Measurements from ENCODE around the gene PRDM16. TPM values are rescaled to one million over a fixed set of nuclear protein-coding genes. Genes with fewer than 3 reads are reported as not detected.

Gene PRDM16
- total RNA-seq, 2 experiments from 2014 or later, result not detected

GRCh38 chr1:3128431-3129132, 59.6 kb downstream of the PRDM16 start:
- no peaks in the 10 kb centered on the region for H3K79me2 ChIP-seq (ENCODE audit: insufficient read depth, low read depth, low read length)
- H3K36me3 ChIP-seq (ENCODE audit: insufficient read depth, low read length), result no peaks in the 10 kb centered on the region
- no peak overlapping the region for H3K4me2 ChIP-seq (ENCODE audit: low read length)
- no peaks in the 10 kb centered on the region for H4K20me1 ChIP-seq (ENCODE audit: insufficient read depth, low read length)
- TF ChIP-seq CTCF (conservative IDR thresholded peaks at IDR 0.05; ENCODE audit: low read length) (no peak), EZH2phosphoT487 (IDR thresholded peaks at IDR 0.05; ENCODE audit: borderline replicate concordance, low read depth, low read length) (no peak)
- H2AFZ ChIP-seq (ENCODE audit: low read length), result no peak overlapping the region
- H3K4me1 ChIP-seq (ENCODE audit: insufficient read depth, low read length, poor library complexity, severe bottlenecking), result no peaks in the 10 kb centered on the region
- H3K9me3 ChIP-seq (ENCODE audit: low read length), result no peaks in the 10 kb centered on the region
- no peaks in the 10 kb centered on the region for H3K9me2 ChIP-seq (ENCODE audit: insufficient read depth, low read length)
- BruUV-seq (replicated peaks), result no TSS peak
- no peak overlapping the region for H3K4me3 ChIP-seq (ENCODE audit: low read depth, low read length, poor library complexity, severe bottlenecking)
- no peak overlapping the region for H3K27ac ChIP-seq (ENCODE audit: low read depth, low read length, poor library complexity, severe bottlenecking)
- no peak for DNase-seq (ENCODE audit: low spot score)
- intact Hi-C loops (cut with micrococcal nuclease; ENCODE audit: unreplicated experiment), result no loop called here
- CTCF ChIA-PET (ENCODE audit: unreplicated experiment), result no interaction called here
- POLR2A ChIA-PET, result no interaction called here

GRCh38 chr1:3129133-3129490, 60.1 kb downstream of the PRDM16 start:
- H3K36me3 ChIP-seq (ENCODE audit: insufficient read depth, low read length), result no peaks in the 10 kb centered on the region
- no peak overlapping the region for H2AFZ ChIP-seq (ENCODE audit: low read length)
- H3K79me2 ChIP-seq (ENCODE audit: insufficient read depth, low read depth, low read length), result no peaks in the 10 kb centered on the region
- no peak for DNase-seq (ENCODE audit: low spot score)
- no peak for TF ChIP-seq EZH2phosphoT487 (IDR thresholded peaks at IDR 0.05; ENCODE audit: borderline replicate concordance, low read depth, low read length)
- no peak for TF ChIP-seq CTCF (conservative IDR thresholded peaks at IDR 0.05; ENCODE audit: low read length)
- H3K9me3 ChIP-seq (ENCODE audit: low read length), result no peaks in the 10 kb centered on the region
- H3K4me1 ChIP-seq (ENCODE audit: insufficient read depth, low read length, poor library complexity, severe bottlenecking), result no peaks in the 10 kb centered on the region
- BruUV-seq (replicated peaks), result no TSS peak
- no peak overlapping the region for H3K4me2 ChIP-seq (ENCODE audit: low read length)
- CTCF ChIA-PET (ENCODE audit: unreplicated experiment), result no interaction called here
- intact Hi-C loops (cut with micrococcal nuclease; ENCODE audit: unreplicated experiment), result no loop called here
- H3K27ac ChIP-seq (ENCODE audit: low read depth, low read length, poor library complexity, severe bottlenecking), result no peak overlapping the region
- H3K9me2 ChIP-seq (ENCODE audit: insufficient read depth, low read length), result no peaks in the 10 kb centered on the region
- H4K20me1 ChIP-seq (ENCODE audit: insufficient read depth, low read length), result no peaks in the 10 kb centered on the region
- H3K4me3 ChIP-seq (ENCODE audit: low read depth, low read length, poor library complexity, severe bottlenecking), result no peak overlapping the region
- POLR2A ChIA-PET, result no interaction called here

- BruUV-seq (replicated peaks), result no TSS peak
- CTCF ChIA-PET (ENCODE audit: unreplicated experiment), result no interaction called here
- no peak overlapping the region for H3K27ac ChIP-seq (ENCODE audit: low read depth, low read length, poor library complexity, severe bottlenecking)
- no peak overlapping the region for H3K4me3 ChIP-seq (ENCODE audit: low read depth, low read length, poor library complexity, severe bottlenecking)
- no peak for DNase-seq (ENCODE audit: low spot score)
- H3K4me1 ChIP-seq (ENCODE audit: insufficient read depth, low read length, poor library complexity, severe bottlenecking), result no peaks in the 10 kb centered on the region
- TF ChIP-seq CTCF (conservative IDR thresholded peaks at IDR 0.05; ENCODE audit: low read length) (no peak), EZH2phosphoT487 (IDR thresholded peaks at IDR 0.05; ENCODE audit: borderline replicate concordance, low read depth, low read length) (no peak)
- H3K9me2 ChIP-seq (ENCODE audit: insufficient read depth, low read length), result no peaks in the 10 kb centered on the region
- intact Hi-C loops (cut with micrococcal nuclease; ENCODE audit: unreplicated experiment), result no loop called here
- H3K4me2 ChIP-seq (ENCODE audit: low read length), result no peak overlapping the region
- H3K9me3 ChIP-seq (ENCODE audit: low read length), result no peaks in the 10 kb centered on the region
- no peaks in the 10 kb centered on the region for H4K20me1 ChIP-seq (ENCODE audit: insufficient read depth, low read length)
- H3K36me3 ChIP-seq (ENCODE audit: insufficient read depth, low read length), result no peaks in the 10 kb centered on the region
- POLR2A ChIA-PET, result no interaction called here
- H2AFZ ChIP-seq (ENCODE audit: low read length), result no peak overlapping the region
- no peaks in the 10 kb centered on the region for H3K79me2 ChIP-seq (ENCODE audit: insufficient read depth, low read depth, low read length)
Observed at GRCh38 chr1:3130268-3130667, 61.3 kb downstream of the PRDM16 start.
